SK-N-SH (cell line): Measurements from ENCODE around the gene CRYZL1. TPM values are rescaled to one million over a fixed set of nuclear protein-coding genes. Genes with fewer than 3 reads are reported as not detected.

ENCODE experiments used
- CTCF ChIA-PET: fragments of 300-600, 350-600 bp; formaldehyde crosslinking; extraction: SDS; loops from one replicate; lab custom pipeline; 2021; lab: Yijun Ruan, JAX
- POLR2A ChIA-PET: fragments of 350-600 bp; sonication (Branson Sonifier 250); formaldehyde crosslinking; extraction: SDS; loops from one replicate; lab custom pipeline; 2020; ENCODE audit warnings: antibody characterized with exemption, inconsistent platforms; lab: Yijun Ruan, JAX
- DNase-seq: peaks from one replicate; pipeline ENCODE4 v3.0.0; 2012
- H2AFZ ChIP-seq: fragments of 200-600 bp; sonication (generic); 2 replicates; pipeline ENCODE4 v1.8.1; 2016; ENCODE audit warnings: antibody characterized with exemption, mild to moderate bottlenecking, low read depth
- H3F3A ChIP-seq: fragments of 200-600 bp; sonication (generic); replicated peaks from 2 replicates; pipeline ENCODE3; 2016; ENCODE audit warnings: antibody characterized with exemption, mild to moderate bottlenecking; ENCODE audit not compliant: insufficient read depth
- H3K27ac ChIP-seq, 2 experiments: fragments of 200-500 bp in 1 of 2; fragments of 200-600 bp in 1 of 2; sonication (Bioruptor generic) in 1 of 2; sonication (generic), shearing (Covaris generic) in 1 of 2; 2 replicates each; pipeline versions ENCODE4 v1.5.1 to v1.6.1; 2014 to 2016; ENCODE audit warnings: low read depth in 2 of 2, inconsistent platforms in 1 of 2, low read length in 1 of 2, mild to moderate bottlenecking in 1 of 2, mixed read lengths in 1 of 2
- H3K27me3 ChIP-seq: fragments of 200-600 bp; sonication (generic), shearing (Covaris generic); 2 replicates; pipeline ENCODE4 v1.6.1; 2016; ENCODE audit warnings: mixed run types; ENCODE audit not compliant: insufficient read depth
- H3K36me3 ChIP-seq, 2 experiments: fragments of 200-500 bp in 1 of 2; fragments of 200-600 bp in 1 of 2; sonication (Bioruptor generic) in 1 of 2; sonication (generic) in 1 of 2; replicated peaks in 1 of 2; 2 replicates each; pipeline versions ENCODE3 to v1.5.1; 2014 to 2016; ENCODE audit warnings: low read length in 1 of 2, mild to moderate bottlenecking in 1 of 2; ENCODE audit not compliant: insufficient read depth in 2 of 2, control insufficient read depth in 1 of 2
- H3K4me1 ChIP-seq, 2 experiments: fragments of 200-500 bp in 1 of 2; fragments of 200-600 bp in 1 of 2; sonication (Bioruptor generic) in 1 of 2; sonication (generic), shearing (Covaris generic) in 1 of 2; 2 replicates each; pipeline versions ENCODE4 v1.5.1 to v1.6.1; 2014 to 2016; ENCODE audit warnings: low read depth in 1 of 2, low read length in 1 of 2, mixed run types in 1 of 2; ENCODE audit not compliant: insufficient read depth in 2 of 2, control insufficient read depth in 1 of 2
- H3K4me2 ChIP-seq: fragments of 200-600 bp; sonication (generic), shearing (Covaris generic); 2 replicates; pipeline ENCODE4 v1.6.1; 2017; ENCODE audit warnings: mixed run types
- H3K4me3 ChIP-seq, 2 experiments: fragments of 200-500 bp in 1 of 2; fragments of 200-600 bp in 1 of 2; sonication (Bioruptor generic) in 1 of 2; sonication (generic), shearing (Covaris generic) in 1 of 2; 2 replicates each; pipeline versions ENCODE4 v1.5.1 to v1.8.1; 2014 to 2016; ENCODE audit warnings: low read depth in 2 of 2, inconsistent platforms in 1 of 2, low read length in 1 of 2, mild to moderate bottlenecking in 1 of 2, mixed read lengths in 1 of 2, moderate library complexity in 1 of 2
- H3K79me2 ChIP-seq: fragments of 200-600 bp; sonication (generic); 2 replicates; pipeline ENCODE4 v1.8.1; 2017; ENCODE audit warnings: mild to moderate bottlenecking; ENCODE audit not compliant: insufficient read depth
- H3K9ac ChIP-seq: fragments of 200-600 bp; sonication (generic); 2 replicates; pipeline ENCODE4 v1.6.1; 2017; ENCODE audit warnings: mixed run types
- H3K9me2 ChIP-seq: fragments of 200-600 bp; sonication (generic); 2 replicates; pipeline ENCODE4 v1.6.1; 2017; ENCODE audit warnings: mixed run types
- H3K9me3 ChIP-seq: fragments of 200-600 bp; sonication (generic); 2 replicates; pipeline ENCODE4 v1.6.1; 2017; ENCODE audit warnings: mixed run types, mild to moderate bottlenecking, moderate library complexity
- H4K20me1 ChIP-seq: fragments of 200-600 bp; sonication (generic); 2 replicates; pipeline ENCODE4 v1.6.1; 2017; ENCODE audit warnings: mild to moderate bottlenecking, mixed run types; ENCODE audit not compliant: insufficient read depth
- ELF1 ChIP-seq: IDR thresholded peaks from 2 replicates; pipeline ENCODE4 v1.4.0; 2012
- EP300 ChIP-seq, 2 experiments: IDR thresholded peaks; 2 replicates each; pipeline versions ENCODE4 v1.4.0 to v1.6.1; 2012; ENCODE audit warnings: borderline replicate concordance in 1 of 2, low read depth in 1 of 2, low read length in 1 of 2
- IRF3 ChIP-seq: fragments of 150-350 bp; IDR thresholded peaks from 2 replicates; pipeline ENCODE4 v1.6.1; 2016; ENCODE audit warnings: mild to moderate bottlenecking, low read depth, low read length
- JUND ChIP-seq: IDR thresholded peaks from 2 replicates; pipeline ENCODE4 v1.4.0; 2012
- MEF2A ChIP-seq: IDR thresholded peaks from 2 replicates; pipeline ENCODE4 v1.4.0; 2012; ENCODE audit warnings: low read depth, borderline replicate concordance
- PBX3 ChIP-seq: IDR thresholded peaks from 2 replicates; pipeline ENCODE4; 2012
- RCOR1 ChIP-seq: fragments of 150-350 bp; IDR thresholded peaks from 2 replicates; pipeline ENCODE4 v1.6.1; 2017; ENCODE audit warnings: antibody characterized with exemption, low read length
- RXRA ChIP-seq: IDR thresholded peaks from 2 replicates; pipeline ENCODE4 v1.4.0; 2012; ENCODE audit warnings: low read depth, mild to moderate bottlenecking, borderline replicate concordance
- SIN3A ChIP-seq: IDR thresholded peaks from 2 replicates; pipeline ENCODE4 v1.6.1; 2012; ENCODE audit warnings: low read depth, mild to moderate bottlenecking, low read length, moderate library complexity, borderline replicate concordance
- SMC3 ChIP-seq: IDR thresholded peaks from 2 replicates; pipeline ENCODE4 v1.6.1; 2012; ENCODE audit warnings: low read depth, low read length, improper control_type of control experiment
- USF1 ChIP-seq: IDR thresholded peaks from 2 replicates; pipeline ENCODE4 v1.4.0; 2012; ENCODE audit warnings: low read depth, borderline replicate concordance
- ZBTB33 ChIP-seq: IDR thresholded peaks from 2 replicates; pipeline ENCODE4 v1.4.0; 2012; ENCODE audit warnings: low read depth, borderline replicate concordance
- WGBS: methylation state at CpG from one replicate; pipeline ENCODE4 v1.1.6; 2017; ENCODE audit warnings: low lambda C conversion rate; 5-methylcytosine and 5-hydroxymethylcytosine counted together
- polyA plus RNA-seq, 3 experiments: library from polyadenylated mRNA; depleted of rRNA; stranded (reverse); fragments of >200 nt; gene quantifications; 2 replicates each; pipeline ENCODE4 v1.2.3, GENCODE V29; 2012

CRYZL1 gene
- polyA plus RNA-seq, 1 of the 3 experiments (the other 2 are of a cell fraction), result 26.3 TPM

- WGBS, result 100% methylated on average over 1 of the region's 1 CpG
- Histone ChIP-seq H3K79me2 (peaks cover 100% of the 10 kb centered on the region), H3K36me3 (peaks cover 0 to 4% of the 10 kb centered on the region in 2 experiments), H3K27me3 (no peaks in the 10 kb centered on the region), H3F3A (no peaks in the 10 kb centered on the region), H3K9me2 (no peaks in the 10 kb centered on the region), H3K9me3 (no peaks in the 10 kb centered on the region), H3K27ac (no peak overlapping the region), H3K9ac (no peak overlapping the region), H3K4me2 (no peak overlapping the region), H3K4me1 (peaks cover 12 to 15% of the 10 kb centered on the region in 2 experiments; a peak in 3 of 4 replicates), H3K4me3 (no peak overlapping the region), H4K20me1 (peaks cover 43% of the 10 kb centered on the region), H2AFZ (no peak overlapping the region)
- no peak for TF ChIP-seq MEF2A
- no peak for TF ChIP-seq ELF1
- no peak for TF ChIP-seq ZBTB33
- no peak for TF ChIP-seq IRF3
- TF ChIP-seq SIN3A, result no peak
- TF ChIP-seq PBX3, result no peak
- TF ChIP-seq EP300 (IDR thresholded peaks at IDR 0.05; ENCODE audit: borderline replicate concordance in 1 of 2, low read depth in 1 of 2, low read length in 1 of 2), result no peak
- TF ChIP-seq JUND, result no peak
- TF ChIP-seq RCOR1, result no peak
- CTCF ChIA-PET, result no interaction called here
- DNase-seq, result no peak
- POLR2A ChIA-PET, result no interaction called here
Measured at GRCh38 chr21:33648555-33648954, 7.0 kb upstream of the CRYZL1 start.

- Histone ChIP-seq H3K27me3 (no peaks in the 10 kb centered on the region), H4K20me1 (peaks cover 43% of the 10 kb centered on the region), H3K4me3 (no peak overlapping the region), H3K36me3 (peaks cover 0 to 4% of the 10 kb centered on the region in 2 experiments), H3K9ac (no peak overlapping the region), H3K9me2 (no peaks in the 10 kb centered on the region), H3K79me2 (peaks cover 96% of the 10 kb centered on the region), H3K27ac (no peak overlapping the region), H3F3A (no peaks in the 10 kb centered on the region), H3K4me1 (peaks cover 12 to 15% of the 10 kb centered on the region in 2 experiments; a peak in 3 of 4 replicates), H2AFZ (no peak overlapping the region), H3K9me3 (no peaks in the 10 kb centered on the region), H3K4me2 (no peak overlapping the region)
- POLR2A ChIA-PET, result no interaction called here
- CTCF ChIA-PET, result no interaction called here
- 84% methylated on average over 3 of the region's 3 CpGs for WGBS
- no peak for TF ChIP-seq MEF2A
- TF ChIP-seq RXRA, result no peak
- no peak for TF ChIP-seq EP300 (IDR thresholded peaks at IDR 0.05; ENCODE audit: borderline replicate concordance in 1 of 2, low read depth in 1 of 2, low read length in 1 of 2)
- no peak for TF ChIP-seq ELF1
- TF ChIP-seq USF1, result no peak
- no peak for TF ChIP-seq SMC3
- TF ChIP-seq IRF3, result no peak
- DNase-seq, result no peak
Measured at GRCh38 chr21:33647587-33647986, 6.0 kb upstream of the CRYZL1 start.
